Suprapubic skin (tissue), 4 donors: ENCODE results near the gene ISY1. TPM values are rescaled to one million over a fixed set of nuclear protein-coding genes. Genes with fewer than 3 reads are reported as not detected.

Source experiments
- DNase-seq, 2 donors: peaks; one replicate each; pipeline ENCODE4 v3.0.0-alpha.2; 2019; ENCODE audit warnings: low spot score in 2 of 2
- H3K27ac ChIP-seq: fragments of 200-600 bp; sonication (generic); one replicate; pipeline ENCODE4 v1.5.1; 2019
- H3K27me3 ChIP-seq: fragments of 200-600 bp; sonication (generic); one replicate; pipeline ENCODE4 v1.5.1; 2019
- H3K36me3 ChIP-seq: fragments of 200-600 bp; sonication (generic); one replicate; pipeline ENCODE4 v1.5.1; 2019
- H3K4me1 ChIP-seq: fragments of 200-600 bp; sonication (generic); one replicate; pipeline ENCODE4 v1.5.1; 2019
- H3K4me3 ChIP-seq: fragments of 200-600 bp; sonication (generic); one replicate; pipeline ENCODE4 v1.5.1; 2019; ENCODE audit warnings: mild to moderate bottlenecking
- H3K9me3 ChIP-seq: fragments of 200-600 bp; sonication (generic); one replicate; pipeline ENCODE4 v1.5.1; 2019
- EP300 ChIP-seq: sonication (generic); formaldehyde crosslinking; IDR thresholded peaks from one replicate; pipeline ENCODE4 v1.6.1; 2017; ENCODE audit warnings: antibody characterized with exemption
- POLR2A ChIP-seq, 2 donors: fragments of 450-650 bp; IDR thresholded peaks; one replicate each; pipeline ENCODE4 v1.6.1; 2017; ENCODE audit warnings: antibody characterized with exemption in 2 of 2, mild to moderate bottlenecking in 2 of 2, moderate library complexity in 2 of 2
- POLR2AphosphoS5 ChIP-seq, 3 donors: sonication (generic); formaldehyde crosslinking; IDR thresholded peaks; one replicate each; pipeline ENCODE4 v1.6.1; 2017; ENCODE audit warnings: antibody characterized with exemption in 3 of 3
- WGBS: methylation state at CpG from one replicate; pipeline ENCODE4 v1.1.5; 2018; 5-methylcytosine and 5-hydroxymethylcytosine counted together
- total RNA-seq, 4 donors: library from RNA; depleted of rRNA; stranded (reverse); fragments of >200 nt; gene quantifications; one replicate each; pipeline ENCODE4 v1.1.0, GENCODE V29; 2016
- TF ChIP-seq, protein P1 (sequence below), 2 donors: fragments of 200-600 bp in 1 of 2; fragments of 450-650 bp in 1 of 2; sonication (generic) in 1 of 2; IDR thresholded peaks; one replicate each; pipeline ENCODE4 v1.5.1; 2016 to 2019; ENCODE audit warnings: antibody characterized with exemption in 2 of 2, mild to moderate bottlenecking in 1 of 2, moderate library complexity in 1 of 2

The ISY1 gene
- total RNA-seq, 4 donors from 2014 or later: 6.3 to 18.2 (median 16.3) TPM

DNA sequence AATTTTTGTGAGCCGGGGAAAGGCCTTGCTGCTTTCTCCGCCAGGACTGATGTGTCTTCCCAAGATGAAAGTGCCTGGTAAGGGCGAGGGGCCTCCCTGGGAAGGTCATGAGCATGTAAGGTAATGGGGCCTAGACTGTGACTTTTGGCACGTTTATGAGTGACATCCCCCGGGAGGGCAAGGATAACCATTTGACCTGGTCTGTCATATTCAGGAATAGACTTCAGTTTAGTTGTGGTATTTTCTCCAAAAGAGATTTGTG, 23.5 kb upstream of the ISY1 start:
- 1% methylated on average over 5 of the region's 5 CpGs for WGBS
- H3K27ac ChIP-seq: peak overlapping the region; percentile 100
- H3K9me3 ChIP-seq: no peaks in the 10 kb centered on the region
- H3K36me3 ChIP-seq: no peaks in the 10 kb centered on the region
- no peaks in the 10 kb centered on the region for H3K27me3 ChIP-seq
- no peak for DNase-seq
- peaks cover 46% of the 10 kb centered on the region for H3K4me1 ChIP-seq
- H3K4me3 ChIP-seq: peak overlapping the region; percentile 95
- no peak for TF ChIP-seq POLR2AphosphoS5 (IDR thresholded peaks at IDR 0.05)
- TF ChIP-seq, protein P1, sequence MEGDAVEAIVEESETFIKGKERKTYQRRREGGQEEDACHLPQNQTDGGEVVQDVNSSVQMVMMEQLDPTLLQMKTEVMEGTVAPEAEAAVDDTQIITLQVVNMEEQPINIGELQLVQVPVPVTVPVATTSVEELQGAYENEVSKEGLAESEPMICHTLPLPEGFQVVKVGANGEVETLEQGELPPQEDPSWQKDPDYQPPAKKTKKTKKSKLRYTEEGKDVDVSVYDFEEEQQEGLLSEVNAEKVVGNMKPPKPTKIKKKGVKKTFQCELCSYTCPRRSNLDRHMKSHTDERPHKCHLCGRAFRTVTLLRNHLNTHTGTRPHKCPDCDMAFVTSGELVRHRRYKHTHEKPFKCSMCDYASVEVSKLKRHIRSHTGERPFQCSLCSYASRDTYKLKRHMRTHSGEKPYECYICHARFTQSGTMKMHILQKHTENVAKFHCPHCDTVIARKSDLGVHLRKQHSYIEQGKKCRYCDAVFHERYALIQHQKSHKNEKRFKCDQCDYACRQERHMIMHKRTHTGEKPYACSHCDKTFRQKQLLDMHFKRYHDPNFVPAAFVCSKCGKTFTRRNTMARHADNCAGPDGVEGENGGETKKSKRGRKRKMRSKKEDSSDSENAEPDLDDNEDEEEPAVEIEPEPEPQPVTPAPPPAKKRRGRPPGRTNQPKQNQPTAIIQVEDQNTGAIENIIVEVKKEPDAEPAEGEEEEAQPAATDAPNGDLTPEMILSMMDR (IDR thresholded peaks at IDR 0.05): peak in 1 of 2 donors; percentile 2

DNA sequence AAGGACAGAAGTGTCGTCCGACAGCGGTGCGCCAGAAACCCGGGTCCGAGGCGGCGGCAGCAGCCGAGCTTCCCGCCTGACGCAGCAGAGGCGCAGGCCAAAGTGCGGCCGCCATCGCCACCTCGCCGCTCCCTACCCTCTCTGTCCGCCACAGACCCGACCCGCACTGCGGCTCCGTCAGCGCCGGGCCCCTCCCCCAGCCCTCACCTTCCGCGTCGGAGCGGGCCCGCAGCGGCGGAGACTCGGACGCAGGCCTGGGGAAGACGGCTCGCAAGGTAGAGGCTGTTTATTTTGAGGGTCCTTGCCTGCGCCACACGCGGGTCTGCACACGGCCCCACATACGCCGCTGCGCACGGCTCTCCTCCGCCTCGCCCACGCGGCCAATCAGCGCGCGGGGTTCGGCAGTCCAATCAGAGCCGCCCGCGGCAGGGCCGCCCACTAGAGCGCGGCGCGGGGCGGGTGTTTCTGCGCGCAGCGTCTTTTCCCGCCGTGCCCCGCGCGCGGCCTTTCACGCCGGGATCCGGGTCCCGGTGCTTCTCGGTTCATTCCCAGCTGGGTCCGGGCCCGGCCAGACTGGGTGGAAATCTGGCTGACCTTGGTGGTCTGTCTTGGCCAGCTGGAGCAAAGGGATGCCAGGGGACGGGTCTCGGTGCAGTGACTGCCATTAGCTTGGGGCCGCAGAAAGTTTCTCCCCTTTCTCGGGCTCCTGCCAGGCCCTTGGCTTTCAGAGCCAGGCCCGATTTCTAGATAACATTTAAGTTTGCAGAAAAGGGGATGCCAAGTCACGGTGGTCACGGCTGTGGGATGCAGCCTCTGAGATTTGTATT, 22.9 kb upstream of the ISY1 start, which contains the start of gene CNBP:
Gene CNBP (minus strand): TSS at position 328 of the 827 bp plus-strand sequence. CDS start 12,139 bp downstream, outside the sequence.
- peaks cover 51% of the 10 kb centered on the region for H3K4me1 ChIP-seq
- no peaks in the 10 kb centered on the region for H3K27me3 ChIP-seq
- H3K9me3 ChIP-seq: no peaks in the 10 kb centered on the region
- DNase-seq: peak; percentile 93 to 94
- peak within 1 kb of the TSS; percentile 95 for H3K4me3 ChIP-seq
- WGBS: 0% methylated on average over 22 of the region's 83 CpGs
- TF ChIP-seq EP300: no peak
- TF ChIP-seq POLR2A (IDR thresholded peaks at IDR 0.05): peak; percentile 89 to 96
- TF ChIP-seq, protein P1 (IDR thresholded peaks at IDR 0.05): no peak
- TF ChIP-seq POLR2AphosphoS5 (IDR thresholded peaks at IDR 0.05): peak; percentile 93 to 96 (median 95)
- H3K36me3 ChIP-seq: peaks cover 5% of the 10 kb centered on the region
- H3K27ac ChIP-seq: peak within 1 kb of the TSS; percentile 100

DNA sequence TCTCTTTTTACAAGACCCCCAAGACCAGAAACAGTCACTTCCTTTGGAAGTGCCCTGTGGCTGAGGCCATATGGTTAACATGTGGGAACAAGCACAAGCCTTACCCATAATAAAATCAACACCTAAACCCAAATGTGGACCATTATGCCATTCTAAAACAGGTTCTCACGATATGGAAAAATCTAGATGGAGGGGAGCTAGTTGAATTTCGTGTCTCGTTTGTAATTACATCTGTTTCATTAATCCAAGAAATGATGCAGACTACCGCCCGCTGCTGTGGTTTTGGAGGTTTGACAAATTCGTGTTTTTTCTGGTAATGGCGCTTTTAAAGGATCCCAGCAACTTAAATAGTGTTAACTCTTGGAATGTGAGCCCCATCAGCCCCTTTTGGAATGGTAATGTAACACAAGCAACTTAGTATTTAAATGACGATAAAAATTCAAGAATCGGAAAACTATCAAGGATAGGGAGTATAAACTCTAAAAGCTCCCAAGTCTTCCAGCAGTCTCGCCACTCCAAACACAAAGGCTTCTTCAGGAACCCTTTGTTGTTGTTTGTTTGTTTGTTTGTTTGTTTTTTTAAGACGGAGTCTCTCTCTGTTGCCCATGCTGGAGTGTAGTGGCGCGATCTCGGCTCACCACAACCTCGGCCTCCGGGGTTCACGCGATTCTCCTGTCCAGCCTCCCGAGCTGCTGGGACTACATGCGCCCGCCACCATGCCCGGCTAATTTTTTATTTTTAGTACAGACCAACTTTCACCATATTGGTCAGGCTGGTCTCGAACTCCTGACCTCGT, 21.7 kb upstream of the ISY1 start:
- peaks cover 63% of the 10 kb centered on the region for H3K4me1 ChIP-seq
- H3K9me3 ChIP-seq: no peaks in the 10 kb centered on the region
- H3K36me3 ChIP-seq: peaks cover 9% of the 10 kb centered on the region
- peak overlapping the region; percentile 95 for H3K4me3 ChIP-seq
- no peaks in the 10 kb centered on the region for H3K27me3 ChIP-seq
- DNase-seq: no peak
- WGBS: under 1% methylated on average over 24 of the region's 24 CpGs
- TF ChIP-seq EP300 (no peak), POLR2AphosphoS5 (IDR thresholded peaks at IDR 0.05) (no peak), POLR2A (IDR thresholded peaks at IDR 0.05) (no peak)
- TF ChIP-seq, protein P1 (IDR thresholded peaks at IDR 0.05): no peak
- peak overlapping the region; percentile 100 for H3K27ac ChIP-seq

DNA sequence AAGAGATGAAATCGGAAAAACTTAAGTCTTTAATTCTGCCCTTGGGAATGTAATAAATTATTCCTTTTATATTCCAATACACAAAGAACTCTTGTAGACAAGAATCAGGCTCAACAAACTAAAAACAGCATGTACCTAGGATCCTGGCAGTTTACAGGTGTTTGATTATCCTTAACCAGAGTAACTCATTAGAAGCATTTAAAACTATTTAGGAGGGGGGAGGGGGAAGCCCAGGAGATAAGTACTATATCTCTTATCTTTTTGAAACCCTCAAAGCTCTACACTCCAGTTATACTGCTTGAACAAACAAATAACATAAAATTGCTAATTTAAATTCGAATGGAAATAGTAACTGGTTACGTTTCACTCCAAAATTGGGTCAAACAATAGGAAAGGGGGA, 21.0 kb upstream of the ISY1 start:
- Histone ChIP-seq H3K9me3 (no peaks in the 10 kb centered on the region), H3K4me1 (peaks cover 71% of the 10 kb centered on the region), H3K36me3 (peaks cover 9% of the 10 kb centered on the region), H3K27ac (peak overlapping the region; percentile 100), H3K27me3 (no peaks in the 10 kb centered on the region), H3K4me3 (peak overlapping the region; percentile 95)
- DNase-seq: no peak
- 10% methylated on average over 3 of the region's 3 CpGs for WGBS
- TF ChIP-seq, protein P1 (IDR thresholded peaks at IDR 0.05): no peak
- TF ChIP-seq POLR2AphosphoS5 (IDR thresholded peaks at IDR 0.05) (no peak), POLR2A (IDR thresholded peaks at IDR 0.05) (no peak), EP300 (no peak)

DNA sequence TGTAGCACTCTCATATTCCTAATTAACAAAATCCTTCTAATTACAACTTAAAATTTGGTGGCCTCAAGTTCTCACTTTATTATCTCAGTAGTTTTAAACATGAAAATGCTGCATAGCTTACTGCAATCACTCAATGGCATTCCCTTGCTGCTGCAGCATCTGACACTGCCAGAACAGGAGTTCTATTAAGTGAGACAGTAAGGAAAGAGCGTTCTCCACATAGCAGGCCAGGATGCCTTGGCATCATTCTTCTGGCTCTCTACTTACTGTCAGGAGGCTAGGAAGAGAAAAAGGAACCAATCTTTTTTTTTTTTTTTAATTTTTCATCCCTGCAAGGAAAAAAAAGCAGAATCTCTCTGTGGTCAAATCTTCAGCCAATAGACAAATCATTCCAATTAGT, 19.6 kb upstream of the ISY1 start:
- WGBS: 26% methylated on average over 1 of the region's 1 CpG
- TF ChIP-seq POLR2A (IDR thresholded peaks at IDR 0.05): no peak
- TF ChIP-seq EP300: no peak
- TF ChIP-seq, protein P1 (IDR thresholded peaks at IDR 0.05): no peak
- TF ChIP-seq POLR2AphosphoS5 (IDR thresholded peaks at IDR 0.05): no peak
- Histone ChIP-seq H3K4me3 (peak overlapping the region; percentile 95), H3K27ac (peak overlapping the region; percentile 74), H3K9me3 (no peaks in the 10 kb centered on the region), H3K36me3 (peaks cover 9% of the 10 kb centered on the region), H3K27me3 (no peaks in the 10 kb centered on the region), H3K4me1 (peaks cover 78% of the 10 kb centered on the region)
- DNase-seq: no peak
